CD4-positive, alpha-beta T cell treated with Interleukin-15 for 1 hour (primary cell): ENCODE data around the gene INHA.

Experiments used
- DNase-seq: peaks from one replicate; pipeline ENCODE4 v3.0.0-alpha.2; 2020

The INHA gene

GRCh38 chr2:219613461-219614070 is 41.5 kb downstream of the INHA start:
- DNase-seq, result no peak

GRCh38 chr2:219614076-219614860 is 42.2 kb downstream of the INHA start:
- DNase-seq, result no peak

GRCh38 chr2:219615036-219615435 is 42.9 kb downstream of the INHA start:
- DNase-seq, result no peak

GRCh38 chr2:219615894-219616293 is 43.8 kb downstream of the INHA start:
- DNase-seq, result no peak

GRCh38 chr2:219616550-219616949 is 44.4 kb downstream of the INHA start:
- no peak for DNase-seq

GRCh38 chr2:219618733-219619122 is 46.6 kb downstream of the INHA start:
- no peak for DNase-seq

GRCh38 chr2:219619235-219619634 is 47.1 kb downstream of the INHA start:
- DNase-seq, result no peak

- DNase-seq, result no peak
Measured at GRCh38 chr2:219620546-219620945, 48.4 kb downstream of the INHA start.

- DNase-seq, result no peak
Measured at GRCh38 chr2:219621935-219622334, 49.8 kb downstream of the INHA start.

GRCh38 chr2:219622472-219622871 is 50.4 kb downstream of the INHA start:
- no peak for DNase-seq

GRCh38 chr2:219624565-219624964 is 52.5 kb downstream of the INHA start:
- no peak for DNase-seq

GRCh38 chr2:219625179-219625578 is 53.1 kb downstream of the INHA start:
- no peak for DNase-seq
